ENCODE results near the gene TERC.

TERC gene

DNA sequence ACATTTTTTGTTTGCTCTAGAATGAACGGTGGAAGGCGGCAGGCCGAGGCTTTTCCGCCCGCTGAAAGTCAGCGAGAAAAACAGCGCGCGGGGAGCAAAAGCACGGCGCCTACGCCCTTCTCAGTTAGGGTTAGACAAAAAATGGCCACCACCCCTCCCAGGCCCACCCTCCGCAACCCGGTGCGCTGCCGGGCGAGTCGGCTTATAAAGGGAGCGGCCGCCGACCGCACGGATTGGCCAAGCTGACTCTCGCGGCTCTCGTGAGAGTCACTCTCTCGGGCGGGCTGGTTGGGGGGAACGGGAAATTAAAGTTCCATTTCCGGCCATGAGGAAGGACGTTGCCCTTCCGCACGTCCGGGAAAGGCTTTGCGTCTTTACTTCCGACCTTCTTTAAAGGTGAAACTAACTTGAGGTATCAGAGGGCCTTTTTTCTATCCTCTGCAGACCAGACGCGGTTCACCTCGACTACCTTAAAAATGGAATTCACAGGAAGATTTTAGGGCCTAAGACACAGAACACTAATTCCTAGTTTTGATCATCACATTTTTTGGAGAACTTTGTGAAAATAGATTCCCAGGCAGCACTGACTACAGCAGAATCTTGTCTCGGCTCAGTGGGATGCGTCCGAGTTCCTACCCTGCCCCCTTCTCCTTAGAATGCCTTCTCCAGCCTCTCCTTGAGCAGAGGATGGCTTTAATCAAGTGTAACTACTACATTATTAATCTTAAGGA, at the start of gene TERC:
TSS of gene TERC (minus strand) at position 179 of the 731 bp plus-strand sequence.
- in situ Hi-C loops (cut with MboI; ENCODE audit: low sequenced_read_pairs): no loop called here

DNA sequence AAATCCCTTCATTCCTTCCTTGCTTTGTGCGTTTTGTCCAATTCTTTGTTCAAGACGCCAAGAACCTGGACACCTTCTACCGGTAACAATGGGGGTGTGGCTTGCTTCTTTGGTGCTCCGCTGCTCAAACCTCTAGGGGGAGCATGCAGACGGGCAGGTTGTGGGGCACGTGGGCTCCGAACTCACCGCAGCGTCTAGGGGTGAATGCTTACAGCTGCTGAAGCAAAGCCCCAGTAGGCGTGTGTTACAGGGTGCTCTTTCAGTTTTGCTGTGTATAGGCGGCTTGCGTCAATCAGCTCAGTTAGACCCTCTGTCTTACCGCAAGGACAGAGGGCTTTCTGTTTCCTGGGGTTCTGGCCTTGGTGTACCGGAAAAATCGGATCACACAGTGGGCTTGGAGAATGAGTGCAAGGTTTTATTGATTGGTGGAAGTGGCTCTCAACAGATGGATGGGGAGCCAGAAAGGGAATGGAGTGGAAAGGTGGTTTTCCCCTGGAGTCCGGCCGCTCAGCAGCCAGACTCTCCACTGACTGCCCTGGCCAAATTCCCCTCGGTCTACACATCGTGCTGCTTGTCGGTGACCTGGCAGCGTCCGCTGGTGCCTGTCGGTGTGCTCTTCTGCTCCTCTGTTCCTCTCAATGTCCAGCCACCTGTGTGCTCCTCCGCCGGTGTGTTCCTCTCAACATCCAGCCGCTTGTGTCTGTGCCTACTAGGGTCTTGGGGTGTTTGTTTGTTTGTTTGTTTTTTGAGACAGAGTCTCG, 49.1 kb upstream of the TERC start:
- in situ Hi-C loops (cut with MboI; ENCODE audit: low sequenced_read_pairs): no loop called here

DNA sequence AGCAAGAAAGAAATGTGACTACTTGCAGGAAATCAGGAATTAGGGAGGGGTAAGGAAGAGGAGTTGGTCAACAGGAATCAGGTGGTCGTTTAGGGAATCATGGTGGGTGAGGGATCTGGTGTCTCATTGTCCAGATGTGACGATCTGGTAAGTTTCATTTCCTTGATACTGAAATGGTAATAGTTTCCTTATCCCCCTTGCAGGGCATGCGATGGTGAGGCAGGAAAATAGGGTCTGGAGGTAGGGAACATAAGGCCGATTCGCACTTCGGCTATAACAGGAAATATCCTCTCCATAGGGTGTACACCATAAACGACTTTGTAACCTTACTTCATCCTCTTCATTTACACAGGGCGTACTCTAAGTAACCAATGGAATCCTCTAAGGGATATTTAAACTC, 48.4 kb upstream of the TERC start:
- in situ Hi-C loops (cut with MboI; ENCODE audit: low sequenced_read_pairs): no loop called here

DNA sequence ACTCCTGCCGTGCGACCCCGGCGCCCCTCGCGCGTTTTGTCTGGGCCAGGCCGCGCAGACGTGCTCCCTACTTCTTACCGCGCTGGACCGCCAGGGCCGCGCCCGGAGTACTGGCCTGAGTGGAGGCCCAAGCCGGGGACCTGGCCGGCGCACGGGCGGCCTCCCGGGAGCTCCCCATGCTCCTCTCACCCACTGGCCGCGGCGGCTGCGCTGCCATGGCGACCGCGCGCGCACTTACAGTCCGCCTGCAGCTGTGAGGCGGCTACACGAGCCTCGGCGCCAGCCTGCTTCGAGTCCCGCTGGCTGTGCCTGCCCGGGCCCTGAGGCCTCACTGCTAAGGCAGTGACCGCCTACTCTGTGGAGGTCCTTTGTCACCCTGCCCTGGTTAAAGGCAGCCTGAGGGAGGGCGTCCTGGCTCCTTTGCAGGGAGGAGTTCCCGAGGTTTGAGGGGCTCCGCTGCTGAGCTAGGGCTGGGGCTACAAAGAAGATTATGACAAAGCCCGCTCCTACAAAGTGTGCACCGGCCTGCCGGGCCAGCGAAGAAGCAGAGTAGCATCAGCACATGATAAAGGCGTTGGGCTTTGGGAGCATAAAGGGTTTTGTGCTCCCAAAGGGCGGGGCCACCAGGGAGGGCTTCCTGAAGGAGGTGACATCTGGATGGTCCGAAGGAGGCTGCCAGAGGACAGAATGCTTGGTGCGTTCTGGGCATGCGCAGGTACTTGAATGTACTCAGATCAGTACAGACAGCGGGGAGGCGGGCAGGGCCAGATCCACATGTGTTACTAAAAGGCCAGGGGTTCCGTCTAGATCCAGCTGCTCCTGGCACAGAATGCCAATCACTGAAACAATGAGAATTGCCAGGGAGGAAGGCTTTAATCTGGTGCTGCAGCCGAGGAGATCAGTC, 47.7 kb upstream of the TERC start, which contains the start of the genes LRRC34 and LRRIQ4:
TSS of gene LRRC34 (minus strand) at position 573 of the 904 bp plus-strand sequence. CDS start at position 217, 356 bp downstream.
TSS of gene LRRIQ4 (plus strand) at position 539 of the 904 bp plus-strand sequence. CDS start 9,052 bp downstream, outside the sequence.
- in situ Hi-C loops (cut with MboI; ENCODE audit: low sequenced_read_pairs): no loop called here

DNA sequence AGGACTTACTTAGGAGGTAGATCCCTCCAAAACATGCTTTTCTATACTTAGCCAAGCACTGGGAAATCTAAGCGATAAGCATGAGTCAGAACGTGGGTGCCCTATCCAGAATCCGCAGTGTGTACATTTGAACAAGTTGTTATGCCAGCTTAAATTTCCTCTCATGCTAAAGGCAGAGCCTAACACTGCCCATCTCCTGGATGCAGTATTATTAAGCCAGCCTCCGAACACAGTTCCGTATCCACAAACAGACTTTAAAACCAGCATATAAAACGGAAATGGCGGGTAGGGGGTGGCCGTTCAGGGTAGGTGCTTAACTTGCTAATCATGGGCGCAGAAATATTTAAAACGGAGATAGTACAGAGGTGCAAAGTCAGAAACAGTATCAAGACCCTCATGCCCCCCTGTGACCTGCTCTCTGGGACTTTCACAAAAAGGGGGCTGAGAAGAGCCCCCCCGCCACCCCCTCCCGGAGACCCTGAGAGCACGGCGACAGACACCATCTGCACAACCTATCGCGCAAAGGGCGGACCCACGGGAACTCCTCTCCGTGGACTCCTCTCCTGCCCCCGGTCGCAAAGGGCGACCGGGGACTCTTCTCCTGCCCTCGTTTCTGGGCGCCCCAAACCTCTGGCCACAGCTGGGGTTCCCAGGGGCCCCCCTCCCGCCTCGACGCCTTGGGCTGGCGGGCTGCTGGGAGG, 46.9 kb upstream of the TERC start:
- in situ Hi-C loops (cut with MboI; ENCODE audit: low sequenced_read_pairs): no loop called here

DNA sequence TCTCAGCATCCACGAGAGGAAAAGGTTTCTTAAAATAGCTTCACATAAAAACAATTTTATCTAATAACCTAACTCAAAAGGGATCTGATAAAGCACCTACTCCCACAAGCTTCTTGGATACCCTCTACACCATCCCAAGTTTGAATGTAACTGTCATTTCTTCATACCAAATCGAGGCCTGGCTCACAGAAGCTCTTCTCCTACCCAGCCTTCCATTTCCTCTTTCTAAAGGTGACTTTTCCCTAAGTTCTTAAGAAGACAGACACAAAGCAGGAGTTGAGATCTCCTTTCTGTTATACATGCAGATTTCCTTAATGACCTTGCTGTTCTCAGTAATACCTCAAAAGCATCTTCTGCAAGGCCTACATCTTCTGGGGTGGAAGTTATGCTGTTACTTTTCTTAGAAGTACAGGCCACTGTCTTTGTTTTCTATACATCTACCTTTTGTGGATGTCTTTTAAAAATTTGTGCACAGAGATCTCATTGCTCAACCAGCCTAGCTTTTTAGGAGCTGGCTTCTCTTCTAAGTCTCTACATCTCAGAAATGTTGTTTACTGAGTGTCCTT, 44.5 kb upstream of the TERC start:
- in situ Hi-C loops (cut with MboI; ENCODE audit: low sequenced_read_pairs): no loop called here

DNA sequence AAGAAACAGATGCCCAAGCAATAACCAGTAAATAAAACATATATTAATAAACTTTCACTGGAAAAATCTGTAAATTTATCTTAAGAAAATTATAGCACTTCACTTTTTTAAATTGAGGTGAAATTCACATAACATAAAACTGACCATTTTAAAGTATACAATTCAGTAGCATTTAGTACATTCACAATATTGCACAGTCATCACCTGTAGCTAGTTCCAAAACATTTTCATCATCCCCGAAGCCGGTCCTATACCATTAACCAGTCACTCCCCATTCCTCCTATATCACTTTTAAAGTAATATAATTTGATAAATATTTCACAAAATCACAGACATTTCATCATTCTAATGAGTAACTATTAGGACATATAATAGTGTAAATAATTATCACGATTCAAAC, 39.8 kb upstream of the TERC start:
- in situ Hi-C loops (cut with MboI; ENCODE audit: low sequenced_read_pairs): no loop called here

DNA sequence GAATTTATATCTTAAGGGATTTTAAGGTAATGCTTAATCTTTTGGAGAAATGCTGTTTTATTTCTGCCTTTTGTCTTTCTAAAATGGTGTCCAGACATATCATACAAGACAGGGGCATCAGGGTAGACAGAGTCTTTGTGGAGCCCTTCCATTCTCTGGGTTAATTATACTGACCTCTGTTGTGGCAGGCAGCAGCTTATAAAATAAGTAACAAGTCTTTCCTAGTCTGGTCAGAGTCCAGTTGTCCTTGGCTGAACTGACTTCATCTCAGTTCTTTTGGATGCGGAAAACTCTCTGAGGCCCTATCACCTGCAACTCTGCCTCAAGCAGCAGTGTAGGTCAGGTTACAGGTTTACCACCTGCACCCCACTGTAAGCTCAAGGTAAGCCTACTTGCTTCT, 27.5 kb upstream of the TERC start:
- in situ Hi-C loops (cut with MboI; ENCODE audit: low sequenced_read_pairs): no loop called here

DNA sequence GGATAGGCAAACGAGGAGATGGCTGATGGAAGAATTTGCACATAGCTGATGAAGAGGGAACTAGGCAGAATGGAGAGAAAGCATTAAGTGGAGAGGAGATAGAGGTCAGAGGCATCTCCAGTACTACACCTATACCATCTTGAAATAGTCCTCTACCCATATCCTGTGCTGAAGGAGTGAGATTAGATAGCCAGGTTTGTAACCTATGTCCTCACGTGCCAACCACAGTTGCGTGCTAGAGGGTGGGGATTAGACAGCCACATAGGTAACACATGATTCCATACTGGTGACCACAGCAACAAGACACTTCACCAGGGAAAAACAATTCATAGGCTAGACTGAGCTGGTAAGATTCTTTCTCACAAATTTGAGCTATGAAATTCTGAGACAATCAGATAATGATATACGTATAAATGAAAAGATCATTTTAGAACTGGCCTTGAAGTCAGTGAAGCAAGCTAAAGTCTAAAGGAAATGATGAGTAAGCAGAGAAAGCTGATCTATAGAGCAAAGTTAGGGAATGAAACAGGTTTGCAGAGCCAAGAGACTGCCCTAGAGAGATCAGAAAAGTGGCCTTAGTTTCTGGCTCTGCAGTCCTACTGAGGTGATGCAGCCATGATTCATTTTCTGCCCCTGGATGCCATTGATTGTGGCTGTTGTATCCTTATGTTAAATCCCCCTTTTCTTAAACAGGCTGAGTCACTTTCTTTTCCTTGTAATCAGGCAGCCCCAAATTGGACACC, 26.0 kb upstream of the TERC start:
- in situ Hi-C loops (cut with MboI; ENCODE audit: low sequenced_read_pairs): no loop called here

DNA sequence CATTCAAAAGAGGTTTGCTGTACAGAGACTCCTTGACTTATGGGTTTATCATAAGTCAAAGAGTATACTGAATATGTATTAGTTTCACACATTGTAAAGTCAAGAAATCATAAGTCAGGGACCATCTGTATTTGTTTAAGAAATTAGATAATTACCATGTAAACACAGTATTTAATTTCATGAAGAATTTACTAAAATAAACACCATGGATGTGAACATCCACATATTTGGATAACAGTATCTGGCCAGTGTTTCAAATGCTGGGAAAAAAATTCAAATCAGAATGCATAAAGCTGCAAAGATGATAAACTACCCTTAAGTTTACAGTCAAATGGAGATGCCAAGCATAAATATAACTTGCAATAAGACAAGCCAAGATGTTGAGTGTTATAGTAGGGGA, 25.4 kb upstream of the TERC start:
- in situ Hi-C loops (cut with MboI; ENCODE audit: low sequenced_read_pairs): no loop called here

DNA sequence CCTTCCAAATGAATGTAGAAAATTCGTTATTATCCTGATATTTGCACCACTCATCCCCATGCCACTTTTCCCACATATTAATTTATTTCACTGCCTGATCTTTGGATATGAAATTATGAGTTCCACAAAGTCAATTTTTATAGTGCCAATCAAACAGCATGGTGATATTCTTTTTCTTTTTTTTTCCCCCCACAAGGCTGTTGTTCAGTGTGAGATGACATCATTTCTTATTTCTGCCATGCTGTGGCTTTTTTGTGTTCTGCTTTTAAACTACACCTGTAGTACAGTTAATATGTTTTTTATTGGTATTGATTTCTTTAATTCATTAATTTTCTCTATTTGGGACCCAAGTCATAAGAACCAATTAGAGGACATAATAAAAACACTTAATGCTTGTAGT, 22.9 kb upstream of the TERC start:
- in situ Hi-C loops (cut with MboI; ENCODE audit: low sequenced_read_pairs): no loop called here

DNA sequence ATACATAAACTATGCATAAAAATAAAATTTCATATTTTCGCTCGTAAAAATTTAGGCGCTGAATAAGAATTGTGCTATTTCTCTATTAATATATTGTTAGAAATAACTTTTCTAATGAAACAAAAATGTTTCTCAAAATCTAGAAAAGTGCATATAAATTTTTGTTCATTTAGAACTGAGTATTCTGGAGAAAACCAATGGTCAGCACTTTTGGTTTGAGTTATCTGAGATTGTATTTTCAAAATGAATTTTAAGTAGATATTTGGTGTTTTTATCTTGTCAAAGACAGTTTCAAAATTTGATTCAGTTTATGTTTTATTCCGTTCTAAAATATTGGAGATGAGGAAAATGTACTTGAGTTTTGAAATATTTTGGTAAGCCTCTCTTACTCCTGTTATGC, 22.3 kb upstream of the TERC start:
- in situ Hi-C loops (cut with MboI; ENCODE audit: low sequenced_read_pairs): no loop called here

DNA sequence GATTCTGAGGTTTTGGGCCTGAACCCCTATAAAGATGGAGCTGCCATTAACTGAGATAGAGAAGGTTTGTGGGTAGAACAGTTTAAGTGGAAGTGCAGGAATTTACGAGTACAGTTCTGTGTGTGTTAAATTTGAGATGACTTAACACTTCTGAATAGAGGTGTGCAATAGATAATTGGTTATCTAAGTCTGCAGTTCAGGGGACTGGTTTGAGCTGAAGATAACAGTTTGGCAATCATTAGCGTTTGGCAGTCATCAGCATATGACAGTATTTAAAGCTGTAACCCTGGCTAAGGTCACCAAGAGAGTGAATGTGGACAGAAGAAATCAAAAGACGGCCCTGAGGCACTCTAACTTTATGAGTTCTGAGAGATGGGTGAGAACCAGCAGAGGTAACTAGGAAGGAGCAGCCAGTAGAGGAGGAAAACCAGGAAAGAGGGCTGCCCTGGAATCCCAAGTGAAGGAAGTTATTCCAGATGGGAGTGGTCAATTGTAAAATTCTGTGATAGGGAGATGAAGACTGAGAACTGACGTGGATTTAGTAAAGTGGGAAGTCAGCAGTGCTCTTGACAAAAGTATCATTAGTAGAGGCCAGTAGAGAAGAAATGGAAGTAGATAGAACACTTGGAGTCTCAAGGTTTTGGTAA, 16.5 kb upstream of the TERC start:
- in situ Hi-C loops (cut with MboI; ENCODE audit: low sequenced_read_pairs): no loop called here

DNA sequence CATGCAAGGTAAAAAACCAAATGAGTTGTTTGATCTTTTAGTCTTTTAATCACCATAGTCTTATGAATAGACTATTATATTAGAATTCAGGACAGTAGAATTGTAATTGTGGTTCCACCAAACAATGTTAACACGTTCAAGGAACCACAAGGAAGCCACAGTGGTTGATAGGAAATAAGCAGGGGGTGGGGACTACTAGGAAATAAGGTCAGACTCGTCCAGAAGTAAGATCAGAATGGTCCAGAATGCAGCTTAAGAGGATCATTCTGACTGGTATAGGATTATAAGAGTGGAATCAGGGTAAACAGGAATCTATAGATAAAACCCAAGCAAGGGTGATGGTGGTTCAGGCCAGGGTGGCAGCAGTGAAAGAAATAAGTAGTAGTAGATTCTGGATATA, 15.9 kb upstream of the TERC start:
- in situ Hi-C loops (cut with MboI; ENCODE audit: low sequenced_read_pairs): no loop called here

DNA sequence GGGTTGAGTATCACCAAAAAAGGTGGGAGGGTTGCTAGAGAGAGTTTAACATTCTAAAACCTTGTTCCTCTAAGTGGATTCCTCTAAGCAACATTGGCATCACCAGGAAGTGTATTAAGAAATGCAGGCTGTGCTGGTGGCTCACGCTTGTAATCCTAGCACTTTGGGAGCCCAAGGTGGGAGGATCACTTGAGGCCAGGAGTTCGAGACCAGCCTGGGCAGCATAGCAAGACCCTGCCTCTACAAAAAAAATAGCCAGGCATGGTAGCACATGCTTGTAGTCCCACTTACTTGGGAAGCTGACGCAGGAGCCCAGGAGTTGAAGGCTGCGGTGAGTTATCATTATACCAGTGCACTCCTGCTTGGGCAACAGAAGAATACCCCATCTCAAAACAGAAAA, 13.0 kb upstream of the TERC start:
- in situ Hi-C loops (cut with MboI; ENCODE audit: low sequenced_read_pairs): no loop called here

DNA sequence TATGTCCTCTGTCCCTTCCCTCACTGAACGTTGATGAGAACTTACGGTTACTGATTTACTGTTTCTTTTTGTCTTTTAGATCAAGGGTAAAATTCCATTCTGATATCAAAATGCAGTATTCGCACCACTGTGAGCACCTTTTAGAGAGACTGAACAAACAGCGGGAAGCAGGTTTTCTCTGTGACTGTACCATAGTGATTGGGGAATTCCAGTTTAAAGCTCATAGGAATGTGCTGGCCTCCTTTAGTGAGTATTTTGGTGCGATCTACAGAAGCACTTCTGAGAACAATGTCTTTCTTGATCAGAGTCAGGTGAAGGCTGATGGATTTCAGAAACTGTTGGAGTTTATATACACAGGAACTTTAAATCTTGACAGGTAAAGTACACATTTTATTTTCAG, 9.3 kb upstream of the TERC start:
- in situ Hi-C loops (cut with MboI; ENCODE audit: low sequenced_read_pairs): no loop called here

DNA sequence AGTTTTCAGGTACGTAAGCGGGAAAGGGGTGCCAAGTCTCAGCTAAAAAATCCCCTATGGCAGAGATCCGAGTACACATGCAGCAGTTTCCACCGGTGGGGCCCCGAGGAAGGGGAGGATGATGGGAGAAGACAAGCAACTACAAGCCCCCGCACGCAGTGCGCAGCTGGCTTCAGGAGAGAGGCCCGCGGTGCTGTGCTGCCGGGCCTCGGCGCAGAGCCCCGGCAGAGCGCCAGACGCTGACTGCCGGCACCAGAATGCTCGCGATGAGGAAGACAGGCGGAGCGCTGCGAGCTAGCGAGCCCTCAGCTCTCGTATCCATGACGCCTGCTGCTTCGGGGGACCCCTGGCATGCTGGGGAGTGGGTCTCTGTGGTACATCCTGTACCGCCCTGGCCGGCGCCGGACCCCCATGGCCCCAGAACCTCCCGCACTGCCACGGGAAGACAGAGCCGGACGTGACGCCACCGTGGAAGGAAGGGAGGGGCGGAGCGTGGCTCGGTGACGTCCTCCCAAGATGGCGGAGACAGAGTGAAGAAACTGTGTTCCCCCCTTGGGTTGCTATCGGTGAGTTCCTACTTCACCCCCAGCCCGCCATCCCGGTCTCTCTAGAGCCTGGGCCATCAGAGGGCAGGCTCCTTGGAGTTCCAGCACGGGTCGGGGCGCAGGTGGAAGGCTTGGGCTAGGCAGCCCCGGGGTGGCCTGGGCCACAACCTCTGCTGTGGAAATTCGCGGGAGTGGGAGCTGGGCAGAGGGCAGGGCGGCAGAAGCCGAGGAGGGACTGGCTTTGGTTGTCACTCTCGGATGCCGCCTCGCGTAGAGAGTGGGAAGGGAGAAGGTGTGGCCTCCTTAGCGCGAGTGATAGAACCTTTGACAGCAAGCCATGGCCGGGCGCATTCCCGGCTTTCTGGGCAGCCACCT, 8.3 kb upstream of the TERC start, which contains the start of gene MYNN:
TSS of gene MYNN (plus strand) at position 500 of the 920 bp plus-strand sequence. CDS start 900 bp downstream, outside the sequence.
- in situ Hi-C loops (cut with MboI; ENCODE audit: low sequenced_read_pairs): no loop called here
